WTC11 (cell line): ENCODE data around the gene MID1.

Experiments
- CTCF ChIP-seq: fragments of 200-600 bp; IDR thresholded peaks from 2 replicates; pipeline ENCODE4 v1.8.0; 2022; ENCODE audit warnings: antibody characterized with exemption
- MLX ChIP-seq: sonication (generic); formaldehyde crosslinking; IDR thresholded peaks from 2 replicates; pipeline ENCODE4 v1.8.1; 2023; ENCODE audit warnings: mild to moderate bottlenecking, missing genetic modification reagents, moderate library complexity

- TF ChIP-seq CTCF (no peak), MLX (no peak)
These were observed 38.1 kb downstream of the MID1 start for GRCh38 chrX:10582215-10582733.
